Esophagus (tissue), 2 donors: ENCODE data around the gene GGNBP2. TPM values are rescaled to one million over a fixed set of nuclear protein-coding genes. Genes with fewer than 3 reads are reported as not detected.
A peak's percentile ranks its signal among the peaks of the same experiment; 100 is the strongest.

Experiments
- H3K27ac ChIP-seq, 2 donors: one replicate each; pipeline ENCODE4 v1.5.1; 2013; ENCODE audit warnings: low read depth in 2 of 2, mild to moderate bottlenecking in 2 of 2, inconsistent platforms in 1 of 2, low read length in 1 of 2, moderate library complexity in 1 of 2
- H3K27me3 ChIP-seq, 2 donors: one replicate each; pipeline ENCODE4 v1.6.1; 2013; ENCODE audit warnings: low read length in 2 of 2, control low read depth in 1 of 2, mild to moderate bottlenecking in 1 of 2; ENCODE audit not compliant: insufficient read depth in 2 of 2, control insufficient read depth in 1 of 2
- H3K36me3 ChIP-seq, 2 donors: one replicate each; pipeline ENCODE4 v1.6.1; 2013; ENCODE audit warnings: low read length in 1 of 2; ENCODE audit not compliant: control insufficient read depth in 2 of 2, insufficient read depth in 2 of 2
- H3K4me1 ChIP-seq, 2 donors: one replicate each; pipeline ENCODE4 v1.6.1; 2013; ENCODE audit warnings: low read length in 1 of 2; ENCODE audit not compliant: control insufficient read depth in 2 of 2, insufficient read depth in 2 of 2
- H3K4me3 ChIP-seq, 2 donors: one replicate each; pipeline ENCODE4 v1.5.1; 2013; ENCODE audit warnings: low read length in 2 of 2, mild to moderate bottlenecking in 2 of 2, low read depth in 1 of 2, moderate library complexity in 1 of 2
- H3K9me3 ChIP-seq, 2 donors: one replicate each; pipeline ENCODE4 v1.6.1; 2013; ENCODE audit warnings: mild to moderate bottlenecking in 2 of 2, low read depth in 1 of 2, low read length in 1 of 2, moderate library complexity in 1 of 2; ENCODE audit not compliant: control insufficient read depth in 2 of 2, insufficient read depth in 1 of 2
- WGBS, 2 donors: extraction: QIAGEN DNeasy Blood & Tissue Kit; methylation state at CpG; one replicate each; pipeline ENCODE4 v1.1.7; 2013; 5-methylcytosine and 5-hydroxymethylcytosine counted together
- polyA plus RNA-seq, 2 donors: library from polyadenylated mRNA; stranded (reverse); fragments of 200-250 nt; gene quantifications; one replicate each; pipeline ENCODE4 v1.2.3, GENCODE V29; 2013
- donor health status: healthy with polysubstance abuse.
- donor health status: Bipolar disorder and iron deficiency.

Gene GGNBP2
- polyA plus RNA-seq, 2 donors, result 32.9 to 42.2 TPM

- Histone ChIP-seq H3K27me3 (no peaks in the 10 kb centered on the region), H3K4me1 (peaks cover 2 to 15% of the 10 kb centered on the region in 2 donors), H3K36me3 (peaks cover 0 to 3% of the 10 kb centered on the region in 2 donors), H3K27ac (no peak overlapping the region), H3K4me3 (no peak overlapping the region), H3K9me3 (no peaks in the 10 kb centered on the region)
- WGBS, 2 donors, result 79% methylated on average over 6 of the region's 6 CpGs
Measured at GRCh38 chr17:36597226-36597625, 52.5 kb downstream of the GGNBP2 start.

DNA sequence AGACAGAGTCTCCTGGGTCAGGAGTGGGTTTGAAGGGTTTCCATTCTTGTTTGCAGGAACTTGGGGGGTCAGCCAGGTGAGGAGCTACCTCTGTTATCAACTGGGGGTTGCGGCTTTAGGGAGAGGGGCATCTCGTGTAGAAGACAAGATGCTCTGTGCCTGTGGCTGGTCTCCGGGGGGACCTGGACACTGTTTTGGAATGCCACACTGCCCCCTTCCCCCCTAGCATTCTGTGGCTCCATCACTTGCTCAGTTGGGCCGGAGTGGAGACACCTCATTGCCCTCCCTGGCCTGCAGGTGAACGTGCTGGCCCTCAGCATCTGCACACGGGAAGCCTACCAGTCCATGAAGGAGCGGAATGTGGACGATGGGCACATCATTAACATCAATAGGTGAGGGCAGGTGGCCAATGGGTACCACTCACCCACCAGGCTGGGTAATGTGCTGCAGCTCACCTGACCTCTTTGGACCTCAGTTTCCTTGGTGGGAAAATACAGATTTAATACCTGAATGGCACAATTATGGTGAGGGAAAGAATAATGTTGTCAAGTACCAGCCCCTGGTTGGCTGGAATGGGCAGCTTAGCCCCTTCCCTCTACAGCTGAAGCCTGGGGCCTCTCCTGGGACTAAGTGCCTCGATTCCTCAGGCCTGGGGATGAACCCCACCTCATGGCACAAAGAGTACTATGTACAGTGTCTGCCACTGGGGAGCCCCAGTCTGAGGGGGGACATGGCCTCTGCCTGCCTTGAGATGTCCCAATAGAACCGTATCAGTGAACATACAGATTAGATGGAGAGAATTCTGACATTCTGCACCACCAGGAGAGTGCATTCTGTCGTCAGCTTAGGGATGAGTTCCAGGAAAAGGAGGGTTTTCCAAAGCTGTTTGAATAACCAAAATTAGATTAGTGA lies 53.4 kb downstream of the GGNBP2 start:
- Histone ChIP-seq H3K9me3 (no peaks in the 10 kb centered on the region), H3K4me1 (peaks cover 0 to 9% of the 10 kb centered on the region in 2 donors)

DNA sequence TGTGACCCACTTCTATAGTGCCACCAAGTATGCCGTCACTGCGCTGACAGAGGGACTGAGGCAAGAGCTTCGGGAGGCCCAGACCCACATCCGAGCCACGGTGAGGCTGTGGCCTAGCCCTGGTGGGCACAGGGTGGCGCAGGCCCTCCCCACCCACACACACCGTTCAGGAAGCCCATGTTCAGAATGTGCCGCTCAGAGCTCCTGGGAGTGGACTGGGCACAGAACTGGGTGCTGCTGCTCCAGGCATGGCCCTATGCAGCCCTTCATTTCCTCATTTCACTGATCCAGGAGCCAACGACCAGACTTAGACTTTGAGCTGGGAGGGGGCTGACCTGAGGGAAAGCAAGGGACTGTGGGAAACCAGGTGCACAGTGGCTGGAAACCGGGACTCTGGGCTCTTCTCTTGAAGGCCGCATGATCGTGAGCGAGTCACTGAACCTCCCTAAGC lies 54.3 kb downstream of the GGNBP2 start:
- H3K27me3 ChIP-seq, result no peaks in the 10 kb centered on the region
- WGBS, 2 donors, result 88 to 89% methylated on average over 13 of the region's 13 CpGs
- no peak overlapping the region for H3K4me3 ChIP-seq
- H3K27ac ChIP-seq, result no peak overlapping the region
- peaks cover 0 to 3% of the 10 kb centered on the region in 2 donors for H3K36me3 ChIP-seq
- H3K4me1 ChIP-seq, result peaks cover 0 to 9% of the 10 kb centered on the region in 2 donors
- no peaks in the 10 kb centered on the region for H3K9me3 ChIP-seq

More for the DNA sequence above, 53.4 kb downstream of the GGNBP2 start:
- WGBS, 2 donors, result 89 to 91% methylated on average over 11 of the region's 11 CpGs
- Histone ChIP-seq H3K27me3 (no peaks in the 10 kb centered on the region), H3K27ac (no peak overlapping the region), H3K4me3 (no peak overlapping the region), H3K36me3 (peaks cover 0 to 3% of the 10 kb centered on the region in 2 donors)

GRCh38 chr17:36599546-36600250 lies 55.0 kb downstream of the GGNBP2 start:
- H3K4me1 ChIP-seq, result peaks cover 0 to 8% of the 10 kb centered on the region in 2 donors
- peaks cover 0 to 3% of the 10 kb centered on the region in 2 donors for H3K36me3 ChIP-seq
- H3K27ac ChIP-seq, result no peak overlapping the region
- no peaks in the 10 kb centered on the region for H3K27me3 ChIP-seq
- no peak overlapping the region for H3K4me3 ChIP-seq
- WGBS, 2 donors, result 88 to 91% methylated on average over 11 of the region's 11 CpGs
- no peaks in the 10 kb centered on the region for H3K9me3 ChIP-seq

- WGBS, 2 donors, result 69 to 74% methylated on average over 3 of the region's 3 CpGs
- no peak overlapping the region for H3K4me3 ChIP-seq
- no peaks in the 10 kb centered on the region for H3K9me3 ChIP-seq
- H3K27me3 ChIP-seq, result no peaks in the 10 kb centered on the region
- H3K36me3 ChIP-seq, result peaks cover 0 to 1% of the 10 kb centered on the region in 2 donors
- peaks cover 0 to 3% of the 10 kb centered on the region in 2 donors for H3K4me1 ChIP-seq
- peak overlapping the region in 1 of 2 donors; percentile 91 for H3K27ac ChIP-seq
Measured at GRCh38 chr17:36600465-36600864, 55.7 kb downstream of the GGNBP2 start.

DNA sequence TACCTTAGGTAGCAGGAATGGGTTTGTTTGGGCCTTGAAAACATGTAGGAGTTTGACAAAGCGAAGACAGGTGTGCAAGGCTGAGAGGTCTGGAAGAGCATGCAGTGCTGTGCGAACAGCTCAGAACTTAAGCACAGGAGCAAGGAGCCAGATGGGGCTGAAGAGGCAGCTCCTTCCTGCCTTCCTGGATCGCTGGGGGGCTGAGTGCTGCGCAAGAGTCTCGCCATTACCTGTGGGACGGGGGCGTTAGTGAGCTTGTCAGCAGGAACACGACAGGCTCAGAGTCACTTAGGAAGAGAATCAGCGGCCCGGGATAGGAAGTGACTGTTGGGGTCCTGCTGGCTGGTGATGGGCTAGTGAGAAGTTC lies 56.2 kb downstream of the GGNBP2 start:
- H3K27me3 ChIP-seq, result no peaks in the 10 kb centered on the region
- peaks cover 0 to 3% of the 10 kb centered on the region in 2 donors for H3K4me1 ChIP-seq
- no peaks in the 10 kb centered on the region for H3K9me3 ChIP-seq
- 16 to 20% methylated on average over 10 of the region's 10 CpGs for WGBS, 2 donors
- H3K4me3 ChIP-seq, result peak overlapping the region; percentile 73 to 93
- H3K27ac ChIP-seq, result peak overlapping the region; percentile 81 to 91
- H3K36me3 ChIP-seq, result peaks cover 0 to 1% of the 10 kb centered on the region in 2 donors

GRCh38 chr17:36601303-36602029 lies 56.7 kb downstream of the GGNBP2 start, which contains the start of gene MRM1:
Gene MRM1, plus strand, starts transcription at chr17:36601583. Its CDS starts 228 bp downstream, at chr17:36601811.
- H3K9me3 ChIP-seq, result no peaks in the 10 kb centered on the region
- peaks cover 0 to 3% of the 10 kb centered on the region in 2 donors for H3K4me1 ChIP-seq
- H3K4me3 ChIP-seq, result peak within 1 kb of the TSS; percentile 73 to 93
- peak within 1 kb of the TSS; percentile 81 to 91 for H3K27ac ChIP-seq
- H3K27me3 ChIP-seq, result no peaks in the 10 kb centered on the region
- 0 to 1% methylated on average over 57 to 60 of the region's 60 CpGs for WGBS, 2 donors
- peaks cover 0 to 1% of the 10 kb centered on the region in 2 donors for H3K36me3 ChIP-seq

GRCh38 chr17:36602030-36602748 lies 57.5 kb downstream of the GGNBP2 start:
- H3K4me3 ChIP-seq, result peak overlapping the region; percentile 73 to 93
- no peaks in the 10 kb centered on the region for H3K27me3 ChIP-seq
- H3K4me1 ChIP-seq, result peaks cover 0 to 3% of the 10 kb centered on the region in 2 donors
- H3K27ac ChIP-seq, result peak overlapping the region; percentile 81 to 91
- no peaks in the 10 kb centered on the region for H3K9me3 ChIP-seq
- H3K36me3 ChIP-seq, result peaks cover 0 to 1% of the 10 kb centered on the region in 2 donors
- 2% methylated on average over 38 of the region's 38 CpGs for WGBS, 2 donors
